Tibial nerve (tissue), 4 donors: ENCODE data around the gene LYRM4.

Experiments used
- EP300 ChIP-seq, 2 donors: sonication (generic); formaldehyde crosslinking; IDR thresholded peaks; one replicate each; pipeline ENCODE4 v1.6.1; 2017; ENCODE audit warnings: antibody characterized with exemption in 2 of 2, mild to moderate bottlenecking in 1 of 2
- TF ChIP-seq, protein P1 (sequence below), 5 experiments: fragments of 200-600 bp in 3 of 5; fragments of 450-650 bp in 2 of 5; sonication (generic) in 3 of 5; IDR thresholded peaks; one replicate each; pipeline ENCODE4 v1.5.1; 2016 to 2019; ENCODE audit warnings: antibody characterized with exemption in 5 of 5, mild to moderate bottlenecking in 3 of 5, moderate library complexity in 2 of 5

- TF ChIP-seq, protein P1, sequence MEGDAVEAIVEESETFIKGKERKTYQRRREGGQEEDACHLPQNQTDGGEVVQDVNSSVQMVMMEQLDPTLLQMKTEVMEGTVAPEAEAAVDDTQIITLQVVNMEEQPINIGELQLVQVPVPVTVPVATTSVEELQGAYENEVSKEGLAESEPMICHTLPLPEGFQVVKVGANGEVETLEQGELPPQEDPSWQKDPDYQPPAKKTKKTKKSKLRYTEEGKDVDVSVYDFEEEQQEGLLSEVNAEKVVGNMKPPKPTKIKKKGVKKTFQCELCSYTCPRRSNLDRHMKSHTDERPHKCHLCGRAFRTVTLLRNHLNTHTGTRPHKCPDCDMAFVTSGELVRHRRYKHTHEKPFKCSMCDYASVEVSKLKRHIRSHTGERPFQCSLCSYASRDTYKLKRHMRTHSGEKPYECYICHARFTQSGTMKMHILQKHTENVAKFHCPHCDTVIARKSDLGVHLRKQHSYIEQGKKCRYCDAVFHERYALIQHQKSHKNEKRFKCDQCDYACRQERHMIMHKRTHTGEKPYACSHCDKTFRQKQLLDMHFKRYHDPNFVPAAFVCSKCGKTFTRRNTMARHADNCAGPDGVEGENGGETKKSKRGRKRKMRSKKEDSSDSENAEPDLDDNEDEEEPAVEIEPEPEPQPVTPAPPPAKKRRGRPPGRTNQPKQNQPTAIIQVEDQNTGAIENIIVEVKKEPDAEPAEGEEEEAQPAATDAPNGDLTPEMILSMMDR (IDR thresholded peaks at IDR 0.05) = no peak
- no peak for TF ChIP-seq EP300 (IDR thresholded peaks at IDR 0.05)
Measured at GRCh38 chr6:5282191-5282623, 21.5 kb upstream of the LYRM4 start.
